AG09319 (cell line): ENCODE results near the gene GAPDHS.
A peak's percentile ranks its signal among the peaks of the same experiment; 100 is the strongest.

Experiments used
- DNase-seq: peaks from one replicate; pipeline ENCODE4 v3.0.0-alpha.2; 2010; ENCODE audit warnings: low read depth; ENCODE audit errors: extremely low read depth
- CTCF ChIP-seq: IDR thresholded peaks from 2 replicates; pipeline ENCODE4 v1.5.1; 2011; ENCODE audit warnings: low read depth, mild to moderate bottlenecking, inconsistent platforms, low read length, moderate library complexity

GAPDHS gene

GRCh38 chr19:35511337-35511736, 21.9 kb upstream of the GAPDHS start:
- no peak for TF ChIP-seq CTCF
- DNase-seq: no peak

- DNase-seq: no peak
- TF ChIP-seq CTCF: no peak
These were observed 20.2 kb upstream of the GAPDHS start for GRCh38 chr19:35512831-35513627.

GRCh38 chr19:35513628-35514281, 19.5 kb upstream of the GAPDHS start, which contains the start of gene DMKN:
Gene DMKN, minus strand, starts transcription at chr19:35513649. Its CDS starts 174 bp downstream, at chr19:35513475.
- no peak for DNase-seq
- no peak; the same call in 1 of the 2 replicates for TF ChIP-seq CTCF

- TF ChIP-seq CTCF: no peak
- DNase-seq: no peak
These were observed 18.9 kb upstream of the GAPDHS start for GRCh38 chr19:35514282-35514809.

GRCh38 chr19:35516310-35516709, 16.9 kb upstream of the GAPDHS start:
- no peak for DNase-seq
- TF ChIP-seq CTCF: no peak

GRCh38 chr19:35517342-35517741, 15.9 kb upstream of the GAPDHS start:
- TF ChIP-seq CTCF: no peak

GRCh38 chr19:35518313-35518712, 14.9 kb upstream of the GAPDHS start:
- no peak for TF ChIP-seq CTCF
- peak; percentile 79 for DNase-seq

More at GRCh38 chr19:35517342-35517741, 15.9 kb upstream of the GAPDHS start:
- DNase-seq: no peak
